ENCODE data around the gene DPP7. TPM values are rescaled to one million over a fixed set of nuclear protein-coding genes. Genes with fewer than 3 reads are reported as not detected.

Gene DPP7
- total RNA-seq, 2 experiments from 2014 or later = 248 TPM

DNA sequence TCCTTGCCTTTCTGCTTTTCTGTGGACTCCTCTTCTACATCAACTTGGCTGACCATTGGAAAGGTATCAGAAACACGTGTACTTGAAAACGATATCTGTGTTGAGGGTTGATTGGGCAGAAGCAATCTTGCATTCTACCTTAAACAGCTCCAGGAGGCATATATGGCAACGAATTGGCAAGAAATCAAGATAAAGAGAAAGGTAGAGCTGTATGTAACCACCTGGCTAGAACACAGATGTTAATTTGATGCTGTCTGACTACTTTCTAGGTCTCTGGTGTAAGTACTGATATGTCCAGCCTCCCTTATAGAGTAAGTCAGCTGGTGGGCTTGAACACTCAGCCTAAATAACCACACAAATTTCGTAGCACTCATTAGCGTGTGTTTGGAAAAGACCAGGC is 26.4 kb downstream of the DPP7 start:
- H3K4me1 Mint-ChIP-seq (ENCODE audit: low read depth) = peaks cover 41% of the 10 kb centered on the region
- H3K36me3 Mint-ChIP-seq (ENCODE audit: low read depth) = peaks cover 37% of the 10 kb centered on the region
- H3K4me3 Mint-ChIP-seq = peak overlapping the region; percentile 90
- H3K9me3 Mint-ChIP-seq (ENCODE audit: insufficient read depth) = no peaks in the 10 kb centered on the region
- H3K27me3 Mint-ChIP-seq (ENCODE audit: low read depth) = no peaks in the 10 kb centered on the region
- POLR2A ChIA-PET = interaction anchor here (1.2 to 3.3 kb wide), 5 partner anchors 8 to 135 kb away, joined by 3 to 49 read pairs (median 7); partner anchors contain the start of genes RNF208 and SAPCD2
- CTCF ChIA-PET = interaction anchor here (0.9 to 5.0 kb wide), 4 partner anchors 8 to 59 kb away, joined by 3 to 67 read pairs (median 23); partner anchors contain the start of gene SAPCD2
- ATAC-seq = no peak
- no peak for DNase-seq
- peak overlapping the region; percentile 94 for H3K27ac Mint-ChIP-seq

DNA sequence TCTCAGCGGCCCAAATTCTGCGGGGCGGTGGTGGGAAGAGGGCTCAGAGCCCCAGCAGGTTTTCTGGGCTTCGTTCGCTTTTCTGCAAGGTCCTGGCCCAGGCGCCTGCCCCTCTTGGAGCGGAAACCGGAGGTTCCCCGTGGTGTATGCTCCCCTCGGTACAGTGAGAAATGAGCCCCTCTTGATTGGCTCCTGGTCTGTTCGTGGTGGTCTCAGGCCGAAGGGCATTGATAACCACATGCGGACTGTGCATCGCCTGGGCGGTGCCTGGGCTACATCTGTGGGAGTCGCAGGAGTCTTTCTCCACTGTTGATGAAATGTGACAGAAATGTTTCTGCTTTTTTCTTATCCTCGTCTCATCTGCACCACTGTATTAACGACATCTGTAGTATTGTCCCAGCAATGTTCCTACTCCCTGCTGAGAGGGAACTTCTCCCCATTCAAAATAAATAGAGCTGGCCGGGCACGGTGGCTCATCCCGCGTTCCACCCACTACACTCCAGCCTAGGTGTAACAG is 27.1 kb downstream of the DPP7 start:
- CTCF ChIA-PET = interaction anchor here (0.6 to 5.0 kb wide), 9 partner anchors 8 to 153 kb away, joined by 3 to 67 read pairs (median 4); partner anchors contain the start of genes SAPCD2 and UAP1L1
- H3K4me3 Mint-ChIP-seq = peak overlapping the region; percentile 90
- H3K4me1 Mint-ChIP-seq (ENCODE audit: low read depth) = peaks cover 39% of the 10 kb centered on the region
- H3K27ac Mint-ChIP-seq = peak overlapping the region; percentile 94
- H3K36me3 Mint-ChIP-seq (ENCODE audit: low read depth) = peaks cover 35% of the 10 kb centered on the region
- DNase-seq (peak; percentile 56), ATAC-seq (no peak)
- no peaks in the 10 kb centered on the region for H3K9me3 Mint-ChIP-seq (ENCODE audit: insufficient read depth)
- H3K27me3 Mint-ChIP-seq (ENCODE audit: low read depth) = no peaks in the 10 kb centered on the region
- POLR2A ChIA-PET = interaction anchor here (0.9 to 3.3 kb wide), 14 partner anchors 9 to 281 kb away, joined by 3 to 49 read pairs (median 7); partner anchors contain the start of genes CYSRT1, RNF208, RNF224 and SAPCD2

DNA sequence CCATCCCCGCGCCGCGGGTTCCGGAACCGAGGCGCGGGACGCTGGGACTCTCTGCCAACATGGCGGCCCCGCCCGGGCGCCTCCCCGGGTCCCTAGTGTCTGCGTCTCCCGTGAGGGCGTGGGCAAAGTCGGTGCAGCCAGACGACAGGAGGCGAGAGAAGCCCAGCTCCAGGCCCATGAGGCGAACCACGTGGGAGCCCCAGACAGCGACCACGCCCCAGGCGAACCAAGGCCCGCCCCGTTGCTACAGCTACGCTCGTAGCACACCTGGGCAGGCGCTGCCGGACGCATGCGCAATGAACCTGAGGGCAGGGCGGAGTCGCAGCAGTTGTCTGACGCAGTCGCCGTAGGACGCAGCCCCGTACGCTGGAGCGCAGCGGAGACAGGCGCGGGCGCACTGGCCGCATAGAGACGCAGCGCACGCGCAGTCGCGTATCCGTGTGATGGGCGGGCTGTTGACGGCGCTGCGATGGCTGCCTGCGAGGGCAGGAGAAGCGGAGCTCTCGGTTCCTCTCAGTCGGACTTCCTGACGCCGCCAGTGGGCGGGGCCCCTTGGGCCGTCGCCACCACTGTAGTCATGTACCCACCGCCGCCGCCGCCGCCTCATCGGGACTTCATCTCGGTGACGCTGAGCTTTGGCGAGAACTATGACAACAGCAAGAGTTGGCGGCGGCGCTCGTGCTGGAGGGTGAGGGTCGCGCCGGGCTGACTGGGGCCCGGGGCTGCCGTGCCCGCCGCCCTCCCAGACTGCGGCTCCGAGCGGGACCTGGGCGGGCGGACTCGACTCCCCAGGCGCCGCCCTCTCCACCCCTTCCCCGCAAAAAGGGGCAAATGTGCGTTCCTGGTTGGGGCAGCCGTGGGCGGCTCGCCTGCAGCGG is 27.8 kb downstream of the DPP7 start, which contains the start of gene MAN1B1:
TSS of gene MAN1B1 (plus strand) at position 455 of the 878 bp plus-strand sequence. CDS start at position 470, 15 bp downstream.
- Mint-ChIP-seq H3K4me3 (peak within 1 kb of the TSS; percentile 90), H3K36me3 (ENCODE audit: low read depth) (peaks cover 39% of the 10 kb centered on the region), H3K4me1 (ENCODE audit: low read depth) (peaks cover 39% of the 10 kb centered on the region), H3K27ac (peak within 1 kb of the TSS; percentile 94), H3K9me3 (ENCODE audit: insufficient read depth) (no peaks in the 10 kb centered on the region), H3K27me3 (ENCODE audit: low read depth) (no peaks in the 10 kb centered on the region)
- ATAC-seq (peak; percentile 89), DNase-seq (peak; percentile 100)
- ChIA-PET CTCF (interaction anchor here (0.6 to 5.0 kb wide), 14 partner anchors 9 to 153 kb away, joined by 3 to 67 read pairs (median 4); partner anchors contain the start of genes NPDC1, SAPCD2 and UAP1L1), POLR2A (interaction anchor here (0.8 to 3.3 kb wide), 18 partner anchors 9 to 280 kb away, joined by 3 to 49 read pairs (median 6); partner anchors contain the start of genes CYSRT1, NELFB, RNF208 and RNF224)

- Mint-ChIP-seq H3K27me3 (ENCODE audit: low read depth) (no peaks in the 10 kb centered on the region), H3K9me3 (ENCODE audit: insufficient read depth) (no peaks in the 10 kb centered on the region), H3K4me3 (peak overlapping the region; percentile 82), H3K36me3 (ENCODE audit: low read depth) (peaks cover 40% of the 10 kb centered on the region), H3K27ac (peak overlapping the region; percentile 91), H3K4me1 (ENCODE audit: low read depth) (peaks cover 39% of the 10 kb centered on the region)
- ATAC-seq (peak; percentile 9), DNase-seq (peak; percentile 50)
- ChIA-PET POLR2A (interaction anchor here (0.8 to 3.3 kb wide), 14 partner anchors 9 to 280 kb away, joined by 3 to 49 read pairs (median 8); partner anchors contain the start of genes CYSRT1, NELFB, SAPCD2 and TUBB4B), CTCF (interaction anchor here (0.9 to 5.0 kb wide), 12 partner anchors 8 to 151 kb away, joined by 3 to 67 read pairs (median 4); partner anchors contain the start of genes NPDC1, SAPCD2 and UAP1L1)
These were observed 28.5 kb downstream of the DPP7 start for GRCh38 chr9:137085920-137086530.

GRCh38 chr9:137084526-137084925 is 30.0 kb downstream of the DPP7 start:
- Mint-ChIP-seq H3K4me3 (no peak overlapping the region), H3K27ac (no peak overlapping the region), H3K36me3 (ENCODE audit: low read depth) (peaks cover 40% of the 10 kb centered on the region), H3K4me1 (ENCODE audit: low read depth) (peaks cover 43% of the 10 kb centered on the region), H3K9me3 (ENCODE audit: insufficient read depth) (no peaks in the 10 kb centered on the region), H3K27me3 (ENCODE audit: low read depth) (no peaks in the 10 kb centered on the region)
- ATAC-seq (no peak), DNase-seq (no peak)
- ChIA-PET CTCF (interaction anchor here (0.6 to 5.0 kb wide), 4 partner anchors 11 to 104 kb away, joined by 3 to 67 read pairs (median 5); partner anchors contain the start of gene SAPCD2), POLR2A (no interaction called here)

DNA sequence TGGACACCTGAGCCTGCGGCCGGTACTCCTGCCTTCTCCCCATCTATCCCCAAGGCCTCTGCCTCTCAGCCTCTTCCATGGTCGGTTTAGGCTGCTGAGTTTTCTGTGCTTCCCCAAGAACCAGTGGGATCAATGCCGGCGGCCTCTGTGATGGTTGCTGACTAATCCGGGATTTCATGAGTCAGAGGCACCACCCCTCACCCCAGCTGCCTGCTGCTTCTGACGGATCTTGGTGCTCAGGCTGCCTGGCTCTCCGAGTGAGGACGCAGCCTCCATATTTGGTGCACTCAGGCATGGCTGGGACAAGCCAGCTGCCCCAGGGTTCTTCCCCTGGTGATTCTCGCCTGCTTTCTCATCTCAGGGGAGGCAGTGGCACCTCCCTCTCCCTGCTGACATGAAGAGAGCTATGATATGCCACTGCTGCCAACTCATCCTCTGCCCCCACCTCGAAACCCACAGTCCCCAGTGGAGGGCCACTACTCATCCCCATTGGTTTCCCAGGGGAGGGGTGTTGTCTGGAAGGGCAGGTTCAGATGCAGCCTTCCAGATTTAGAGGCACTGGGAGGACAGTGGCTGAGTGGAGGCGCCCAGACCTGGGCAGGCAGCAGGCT is 31.0 kb downstream of the DPP7 start:
- Mint-ChIP-seq H3K9me3 (ENCODE audit: insufficient read depth) (no peaks in the 10 kb centered on the region), H3K4me1 (ENCODE audit: low read depth) (peaks cover 33% of the 10 kb centered on the region), H3K27ac (peak overlapping the region; percentile 11), H3K4me3 (no peak overlapping the region), H3K27me3 (ENCODE audit: low read depth) (no peaks in the 10 kb centered on the region), H3K36me3 (ENCODE audit: low read depth) (peaks cover 35% of the 10 kb centered on the region)
- DNase-seq = no peak
- ChIA-PET POLR2A (interaction anchor here (1.6 kb wide), 1 partner anchor 12 kb away, joined by 3 read pairs; no protein-coding TSS in a partner anchor), CTCF (interaction anchor here (0.6 to 1.3 kb wide), 3 partner anchors 12 to 15 kb away, joined by 3 to 5 read pairs (median 5); no protein-coding TSS in a partner anchor)
- ATAC-seq = no peak

GRCh38 chr9:137082925-137083290 is 31.6 kb downstream of the DPP7 start:
- peaks cover 39% of the 10 kb centered on the region for H3K36me3 Mint-ChIP-seq (ENCODE audit: low read depth)
- no peak for ATAC-seq
- POLR2A ChIA-PET = interaction anchor here (1.6 kb wide), 1 partner anchor 13 kb away, joined by 3 read pairs; no protein-coding TSS in a partner anchor

GRCh38 chr9:137082222-137082924 is 32.2 kb downstream of the DPP7 start:
- CTCF ChIA-PET = interaction anchor here (0.6 to 1.3 kb wide), 2 partner anchors 13 kb away, joined by 3 to 4 read pairs; partner anchors contain the start of gene SAPCD2
- DNase-seq (no peak), ATAC-seq (no peak)
- no peaks in the 10 kb centered on the region for H3K27me3 Mint-ChIP-seq (ENCODE audit: low read depth)
- POLR2A ChIA-PET = interaction anchor here (1.6 kb wide), 1 partner anchor 13 kb away, joined by 3 read pairs; no protein-coding TSS in a partner anchor
- H3K4me1 Mint-ChIP-seq (ENCODE audit: low read depth) = peaks cover 22% of the 10 kb centered on the region
- H3K36me3 Mint-ChIP-seq (ENCODE audit: low read depth) = peaks cover 39% of the 10 kb centered on the region
- H3K9me3 Mint-ChIP-seq (ENCODE audit: insufficient read depth) = no peaks in the 10 kb centered on the region
- no peak overlapping the region for H3K4me3 Mint-ChIP-seq
- no peak overlapping the region for H3K27ac Mint-ChIP-seq

More at GRCh38 chr9:137082925-137083290, 31.6 kb downstream of the DPP7 start:
- H3K27ac Mint-ChIP-seq = no peak overlapping the region
- H3K9me3 Mint-ChIP-seq (ENCODE audit: insufficient read depth) = no peaks in the 10 kb centered on the region
- peaks cover 27% of the 10 kb centered on the region for H3K4me1 Mint-ChIP-seq (ENCODE audit: low read depth)
- no peak for DNase-seq
- no peak overlapping the region for H3K4me3 Mint-ChIP-seq
- CTCF ChIA-PET = interaction anchor here (0.6 kb wide), 1 partner anchor 13 kb away, joined by 3 read pairs; no protein-coding TSS in a partner anchor
- no peaks in the 10 kb centered on the region for H3K27me3 Mint-ChIP-seq (ENCODE audit: low read depth)

DNA sequence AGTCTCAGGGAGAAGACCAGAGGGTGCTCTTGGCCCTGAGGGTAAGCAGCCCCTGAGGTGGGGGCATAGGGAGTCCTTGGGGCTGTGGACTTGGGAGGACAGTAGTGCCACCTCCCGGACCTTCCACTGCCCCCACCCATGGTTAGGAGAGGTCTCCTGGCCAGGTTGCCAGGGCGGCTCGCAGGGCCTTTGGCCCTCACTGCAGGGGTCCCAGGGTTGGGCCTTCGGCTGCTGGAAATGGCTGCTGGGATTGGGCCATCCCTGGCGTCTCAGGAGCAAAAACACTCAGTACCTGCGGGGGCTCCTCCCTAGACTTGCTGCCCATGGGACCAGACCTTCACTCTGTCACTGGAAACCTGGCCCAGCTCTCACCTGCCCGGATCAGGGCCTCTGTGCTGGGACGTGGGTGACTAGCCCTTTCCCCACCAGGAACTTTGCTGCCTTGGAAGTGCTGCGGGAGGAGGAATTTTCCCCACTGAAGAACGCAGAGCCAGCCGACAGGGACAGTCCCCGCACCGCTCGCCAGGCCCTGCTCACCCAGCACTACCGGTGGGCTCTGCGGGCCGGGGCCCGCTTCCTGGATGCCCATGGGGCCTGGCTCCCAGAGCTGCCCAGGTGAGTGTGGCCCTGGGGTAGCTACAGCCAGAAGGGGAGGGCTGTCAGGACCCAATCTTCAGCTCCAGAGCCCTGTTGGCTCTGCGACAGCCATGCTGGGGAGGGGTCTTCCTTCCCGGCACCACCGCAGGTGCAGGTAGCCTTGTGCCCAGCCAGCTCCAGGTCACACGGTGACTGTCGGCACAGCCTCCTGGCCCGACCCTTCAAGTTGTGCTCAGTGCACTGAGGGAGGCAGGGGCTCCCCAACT is 34.0 kb downstream of the DPP7 start:
- H3K9me3 Mint-ChIP-seq (ENCODE audit: insufficient read depth) = no peaks in the 10 kb centered on the region
- no peak for DNase-seq
- H3K27ac Mint-ChIP-seq = no peak overlapping the region
- H3K4me3 Mint-ChIP-seq = peak overlapping the region; percentile 32
- peaks cover 39% of the 10 kb centered on the region for H3K36me3 Mint-ChIP-seq (ENCODE audit: low read depth)
- ChIA-PET CTCF (interaction anchor here (0.7 to 1.3 kb wide), 3 partner anchors 11 to 33 kb away, joined by 3 to 4 read pairs (median 3); partner anchors contain the start of gene SAPCD2), POLR2A (no interaction called here)
- no peaks in the 10 kb centered on the region for H3K27me3 Mint-ChIP-seq (ENCODE audit: low read depth)
- H3K4me1 Mint-ChIP-seq (ENCODE audit: low read depth) = peaks cover 25% of the 10 kb centered on the region
- no peak for ATAC-seq

All from activated CD8-positive, alpha-beta T cell treated with anti-CD3 and anti-CD28 coated beads, Interleukin-2, amount 10 ng/mL, durations not matched to agents 7 days and 5 days (primary cell).